Loucy (cell line): ENCODE data around the gene RNF181.

Source experiments
- EZH2phosphoT487 ChIP-seq: fragments of 200-600 bp; IDR thresholded peaks from 2 replicates; pipeline ENCODE4 v1.6.1; 2018; ENCODE audit warnings: antibody characterized with exemption, mild to moderate bottlenecking, moderate library complexity, borderline replicate concordance
- TF ChIP-seq, protein P1 (sequence below): fragments of 200-600 bp; sonication (generic); conservative IDR thresholded peaks from 2 replicates; pipeline ENCODE4 v1.5.1; 2014; ENCODE audit warnings: mild to moderate bottlenecking, antibody characterized with exemption, low read length

DNA sequence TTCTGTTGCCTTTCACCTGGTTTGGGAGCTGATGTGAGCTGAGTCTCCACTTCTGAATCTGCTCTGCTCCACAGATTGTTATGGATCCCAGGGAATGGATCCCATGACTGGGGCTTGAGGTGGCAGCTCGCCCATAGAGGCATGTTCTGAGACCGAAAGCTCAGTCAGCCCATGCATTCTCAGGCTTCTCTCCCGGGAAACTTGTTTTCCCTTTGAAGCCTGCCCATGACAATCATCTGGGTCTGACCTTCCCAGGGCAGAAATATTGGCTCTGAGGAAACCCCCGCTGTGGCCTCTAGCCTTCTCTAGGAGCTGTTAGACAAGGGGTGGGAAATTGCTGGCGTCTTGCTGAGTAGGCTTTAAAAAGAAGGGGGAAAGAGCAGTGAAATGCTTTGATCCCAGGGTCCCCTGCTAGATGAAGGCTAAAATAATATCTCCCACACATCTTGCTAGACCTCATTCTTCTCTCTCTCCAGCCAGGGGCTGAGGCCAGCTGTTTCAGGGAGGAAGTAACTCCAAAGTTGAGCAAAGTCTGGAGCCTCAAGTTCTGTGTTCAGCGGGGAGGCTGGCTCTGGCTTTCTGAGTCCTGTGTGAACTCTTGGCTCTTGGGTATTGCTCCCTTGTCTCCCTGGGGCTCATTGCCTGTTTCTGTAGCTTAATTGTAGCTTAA lies 16.1 kb upstream of the RNF181 start:
- TF ChIP-seq, protein P1, sequence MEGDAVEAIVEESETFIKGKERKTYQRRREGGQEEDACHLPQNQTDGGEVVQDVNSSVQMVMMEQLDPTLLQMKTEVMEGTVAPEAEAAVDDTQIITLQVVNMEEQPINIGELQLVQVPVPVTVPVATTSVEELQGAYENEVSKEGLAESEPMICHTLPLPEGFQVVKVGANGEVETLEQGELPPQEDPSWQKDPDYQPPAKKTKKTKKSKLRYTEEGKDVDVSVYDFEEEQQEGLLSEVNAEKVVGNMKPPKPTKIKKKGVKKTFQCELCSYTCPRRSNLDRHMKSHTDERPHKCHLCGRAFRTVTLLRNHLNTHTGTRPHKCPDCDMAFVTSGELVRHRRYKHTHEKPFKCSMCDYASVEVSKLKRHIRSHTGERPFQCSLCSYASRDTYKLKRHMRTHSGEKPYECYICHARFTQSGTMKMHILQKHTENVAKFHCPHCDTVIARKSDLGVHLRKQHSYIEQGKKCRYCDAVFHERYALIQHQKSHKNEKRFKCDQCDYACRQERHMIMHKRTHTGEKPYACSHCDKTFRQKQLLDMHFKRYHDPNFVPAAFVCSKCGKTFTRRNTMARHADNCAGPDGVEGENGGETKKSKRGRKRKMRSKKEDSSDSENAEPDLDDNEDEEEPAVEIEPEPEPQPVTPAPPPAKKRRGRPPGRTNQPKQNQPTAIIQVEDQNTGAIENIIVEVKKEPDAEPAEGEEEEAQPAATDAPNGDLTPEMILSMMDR = no peak
- TF ChIP-seq EZH2phosphoT487 = no peak
